Measurements from ENCODE around the gene ELMO2.

Gene ELMO2, protein sequence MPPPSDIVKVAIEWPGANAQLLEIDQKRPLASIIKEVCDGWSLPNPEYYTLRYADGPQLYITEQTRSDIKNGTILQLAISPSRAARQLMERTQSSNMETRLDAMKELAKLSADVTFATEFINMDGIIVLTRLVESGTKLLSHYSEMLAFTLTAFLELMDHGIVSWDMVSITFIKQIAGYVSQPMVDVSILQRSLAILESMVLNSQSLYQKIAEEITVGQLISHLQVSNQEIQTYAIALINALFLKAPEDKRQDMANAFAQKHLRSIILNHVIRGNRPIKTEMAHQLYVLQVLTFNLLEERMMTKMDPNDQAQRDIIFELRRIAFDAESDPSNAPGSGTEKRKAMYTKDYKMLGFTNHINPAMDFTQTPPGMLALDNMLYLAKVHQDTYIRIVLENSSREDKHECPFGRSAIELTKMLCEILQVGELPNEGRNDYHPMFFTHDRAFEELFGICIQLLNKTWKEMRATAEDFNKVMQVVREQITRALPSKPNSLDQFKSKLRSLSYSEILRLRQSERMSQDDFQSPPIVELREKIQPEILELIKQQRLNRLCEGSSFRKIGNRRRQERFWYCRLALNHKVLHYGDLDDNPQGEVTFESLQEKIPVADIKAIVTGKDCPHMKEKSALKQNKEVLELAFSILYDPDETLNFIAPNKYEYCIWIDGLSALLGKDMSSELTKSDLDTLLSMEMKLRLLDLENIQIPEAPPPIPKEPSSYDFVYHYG

DNA sequence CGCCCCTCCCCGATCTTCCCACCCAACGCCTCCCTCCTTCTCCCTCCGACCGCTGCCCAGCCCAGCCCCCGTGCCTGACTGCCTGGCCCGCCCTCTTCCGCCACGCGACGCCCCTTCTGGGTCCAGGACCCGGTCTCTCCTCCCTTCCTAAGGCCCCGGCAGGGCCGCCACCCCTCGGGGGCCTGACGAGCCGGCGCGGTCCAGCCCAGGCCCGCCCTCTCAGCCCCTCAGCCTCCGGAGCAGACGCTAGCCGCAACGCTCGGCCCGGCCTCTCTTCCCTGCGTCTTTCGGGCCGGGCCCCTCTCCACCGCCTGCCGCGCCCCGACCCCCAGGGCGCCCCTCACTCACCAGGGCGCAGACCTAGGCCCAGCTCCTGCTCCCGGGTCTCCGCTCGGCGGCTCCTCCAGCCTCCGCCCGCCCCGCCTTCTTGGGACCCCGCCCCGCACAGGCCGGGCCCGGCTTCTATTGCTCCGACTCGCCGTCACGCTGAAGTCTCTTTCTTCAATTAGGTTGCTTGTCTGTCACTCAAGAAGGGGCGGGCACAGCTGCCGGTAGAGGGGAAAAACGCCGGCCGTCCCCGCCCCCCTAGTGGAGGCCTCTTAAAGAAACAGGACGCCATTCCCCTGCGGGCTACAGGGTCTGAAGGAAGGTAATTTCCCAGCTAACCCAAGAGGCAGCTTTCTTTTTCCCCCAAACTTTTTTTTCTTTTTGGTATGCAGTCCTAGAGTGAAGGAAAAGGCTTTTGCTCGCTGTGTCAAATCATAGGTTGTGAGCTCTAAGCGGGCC is at the start of gene ELMO2:
ELMO2 (minus strand) TSS at position 416 of the 786 bp plus-strand sequence. CDS start 12,133 bp downstream, outside the sequence.
- DNase-seq (ENCODE audit: low read depth): peak; percentile 88

DNA sequence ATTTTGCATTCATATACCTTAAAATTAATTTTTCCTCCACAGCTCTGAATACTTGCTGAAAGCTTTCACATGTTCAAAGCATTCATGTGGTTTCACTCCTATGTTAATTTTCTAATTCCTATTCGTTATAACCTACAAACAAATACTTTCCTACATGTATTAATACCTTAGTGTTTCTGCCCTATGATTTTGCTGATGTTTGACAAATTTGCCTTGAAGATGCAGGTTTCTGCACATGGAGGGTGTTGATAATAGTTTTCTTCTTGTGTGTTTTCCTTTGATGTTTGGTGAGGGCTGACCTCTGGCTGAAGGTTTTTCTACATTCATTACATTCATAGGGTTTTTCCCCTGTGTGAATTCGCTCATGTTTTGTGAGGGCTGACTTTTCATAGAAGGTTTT is 49.3 kb upstream of the ELMO2 start:
- no peak for DNase-seq (ENCODE audit: low read depth)

DNA sequence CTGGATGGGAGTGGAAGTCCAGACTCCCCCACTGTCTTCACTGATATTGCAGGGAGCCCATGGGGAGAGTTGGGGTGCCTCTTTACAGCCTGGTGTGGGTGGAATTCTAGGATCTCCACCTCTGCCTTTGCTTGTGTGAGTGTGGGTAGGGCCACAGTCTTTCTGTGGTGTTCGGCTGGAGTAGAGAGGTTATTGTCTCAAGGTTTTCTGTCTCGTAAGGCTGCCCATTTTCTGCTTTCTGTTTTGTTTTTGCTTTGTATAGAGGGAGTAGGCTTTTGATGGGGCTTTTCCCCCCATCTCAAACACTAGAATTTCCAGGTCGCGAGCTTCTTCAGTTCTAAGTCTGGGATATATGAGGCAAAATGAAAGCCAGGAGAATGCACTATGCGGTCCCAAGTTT is 40.4 kb upstream of the ELMO2 start:
- DNase-seq (ENCODE audit: low read depth): no peak

DNA sequence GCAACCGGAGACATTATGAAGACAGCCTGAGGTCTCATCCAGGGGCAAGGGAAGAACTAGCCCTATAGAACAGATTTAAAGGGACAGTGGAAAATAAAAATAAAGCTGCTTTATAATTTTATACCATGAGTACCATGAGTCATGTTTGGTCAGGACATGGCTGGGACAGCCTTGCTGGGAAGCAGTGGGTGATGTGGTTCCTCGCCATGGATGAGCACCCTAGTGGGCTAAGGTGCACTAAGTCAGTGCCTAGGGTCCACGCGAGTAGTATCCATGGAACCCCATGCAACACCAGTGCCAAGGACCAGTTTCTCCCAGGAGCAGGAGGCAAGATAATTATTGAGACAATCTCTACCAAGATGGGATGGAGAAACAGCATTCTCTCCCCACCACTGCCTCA is 33.4 kb upstream of the ELMO2 start:
- no peak for DNase-seq (ENCODE audit: low read depth)

DNA sequence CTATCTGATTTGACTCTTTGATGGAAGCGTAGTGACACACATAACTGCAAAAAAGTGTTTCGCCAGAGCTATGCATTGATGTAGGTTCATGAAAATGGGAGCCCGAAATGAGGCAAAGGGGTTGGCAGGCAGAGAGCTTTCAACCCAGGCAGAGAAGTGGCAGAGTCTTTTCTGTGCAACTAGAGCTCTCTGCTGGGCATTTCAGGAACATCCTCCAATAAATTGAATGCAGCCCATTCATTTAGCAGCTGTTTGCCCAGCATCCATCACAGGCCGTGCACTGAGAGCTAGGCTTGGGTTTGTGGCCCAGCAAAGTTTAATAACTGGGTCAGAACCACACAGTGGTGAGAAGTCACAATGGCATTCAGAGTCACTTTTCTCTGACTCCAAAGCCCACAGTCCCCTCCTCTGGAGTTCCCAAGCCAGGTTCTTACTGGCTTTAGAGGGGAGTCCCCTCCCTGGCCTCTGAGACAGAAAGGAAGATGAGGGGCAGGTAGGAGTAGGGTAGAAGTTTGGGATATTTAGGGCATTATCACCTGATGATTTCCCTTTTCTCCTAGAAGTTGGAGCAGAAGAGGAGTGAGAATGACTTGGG is 31.8 kb upstream of the ELMO2 start:
- DNase-seq (ENCODE audit: low read depth): no peak

DNA sequence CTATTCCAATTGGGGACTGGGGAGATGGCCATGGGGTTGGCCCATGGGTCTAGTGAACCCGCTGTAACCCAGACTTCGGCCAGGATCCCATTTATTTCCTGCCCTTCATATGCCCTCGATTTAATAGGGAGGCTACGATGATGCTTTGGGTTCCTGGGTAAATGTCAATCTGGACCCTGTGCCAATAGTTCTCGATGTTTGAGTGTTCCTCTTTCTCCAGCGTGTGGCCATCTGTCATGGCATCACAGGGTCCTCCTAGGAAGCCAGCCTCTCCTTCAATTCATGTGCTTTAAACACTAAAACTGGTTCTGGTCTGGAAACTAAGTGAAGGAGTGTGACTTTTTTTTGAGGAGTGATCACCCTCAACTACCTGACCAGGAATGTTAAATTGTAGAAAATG is 28.7 kb upstream of the ELMO2 start:
- DNase-seq (ENCODE audit: low read depth): no peak

DNA sequence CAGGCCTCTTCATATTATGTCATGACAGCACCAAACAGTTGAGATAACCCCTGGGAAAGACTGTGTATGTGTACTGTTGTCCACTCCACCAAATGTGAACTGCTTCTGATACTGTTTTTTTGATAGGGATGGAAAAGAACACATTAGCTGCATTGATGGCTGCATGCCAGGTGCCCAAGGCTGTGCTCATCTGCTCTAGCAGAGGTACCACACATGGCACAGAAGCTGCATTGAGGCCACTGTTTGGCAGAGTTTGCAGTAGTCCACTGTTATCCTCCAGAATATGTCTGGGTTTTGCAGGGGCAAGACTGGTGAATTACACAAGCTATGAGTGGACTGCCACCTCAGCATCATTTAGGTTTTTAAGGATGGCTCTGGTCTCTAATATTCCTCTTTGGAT is 28.2 kb upstream of the ELMO2 start:
- no peak for DNase-seq (ENCODE audit: low read depth)

DNA sequence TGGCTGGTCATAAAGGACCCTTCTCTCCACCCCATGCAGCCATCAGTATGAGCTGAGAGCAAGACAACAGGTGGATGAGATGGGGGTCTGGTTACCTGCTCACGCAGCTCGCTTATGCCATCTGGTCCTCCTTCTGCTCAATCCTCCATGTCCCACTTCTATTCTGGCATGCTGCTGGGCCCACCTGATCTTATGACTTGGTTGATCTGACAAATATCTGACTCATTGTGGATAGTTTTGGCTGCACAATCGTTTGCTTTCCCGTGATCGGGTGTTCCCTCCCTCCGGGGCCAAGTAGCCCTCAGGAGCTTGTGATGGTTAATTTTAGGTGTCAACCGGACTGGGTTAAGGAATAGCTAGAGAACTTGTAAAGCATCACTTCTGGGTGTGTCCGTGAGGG is 26.6 kb upstream of the ELMO2 start:
- DNase-seq (ENCODE audit: low read depth): no peak

DNA sequence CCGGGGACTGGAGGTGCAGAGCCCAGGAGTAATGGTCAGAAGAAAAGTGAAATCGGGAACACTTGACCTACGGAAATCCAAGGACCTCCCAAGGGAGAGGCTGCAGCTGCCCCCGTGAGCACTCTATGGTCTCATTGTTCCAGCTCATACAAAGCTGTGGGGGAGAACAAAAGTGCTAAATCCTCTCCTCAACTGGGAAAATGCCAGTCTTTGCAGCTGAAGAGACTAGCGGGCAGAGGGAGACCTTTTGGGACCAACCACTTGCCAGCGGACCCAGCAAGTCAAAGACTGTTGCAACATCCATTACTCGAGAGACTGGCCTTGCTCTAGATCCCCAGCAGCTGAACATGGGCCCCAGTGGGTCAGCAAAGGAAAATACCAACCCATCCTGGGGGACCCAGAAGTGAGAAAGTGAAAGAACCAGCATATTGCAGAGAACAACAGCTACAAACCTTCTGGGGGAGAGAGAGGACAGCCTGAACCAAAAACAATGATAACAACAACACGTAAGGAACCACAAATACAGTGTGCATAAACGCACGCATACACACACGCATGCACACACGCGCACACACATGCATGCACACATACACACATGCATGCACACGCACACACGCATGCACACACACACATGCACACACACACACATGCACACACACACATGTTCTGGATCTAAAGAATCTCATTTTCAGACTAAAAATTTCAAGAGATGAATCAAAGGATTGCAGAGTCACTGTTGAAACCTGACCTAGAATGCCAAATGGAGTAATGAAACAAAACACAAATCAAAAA is 24.7 kb upstream of the ELMO2 start:
- no peak for DNase-seq (ENCODE audit: low read depth)

DNA sequence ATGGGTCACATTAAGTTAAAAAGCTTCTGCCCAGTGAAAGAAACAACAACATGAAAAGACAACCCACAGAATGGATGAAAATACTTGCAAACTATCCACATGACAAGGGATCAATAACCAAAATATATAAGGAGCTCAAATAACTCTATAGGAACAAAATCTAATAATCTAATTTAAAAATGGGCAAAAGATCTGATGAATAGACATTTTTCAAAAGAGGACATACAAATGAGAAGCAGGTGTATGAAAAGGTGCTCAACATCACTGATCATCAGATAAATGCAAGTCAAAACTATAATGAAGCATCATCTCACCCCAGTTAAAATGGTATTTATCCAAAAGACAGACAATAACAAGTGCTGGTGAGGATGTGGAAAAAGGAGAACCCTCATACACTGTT is 21.0 kb upstream of the ELMO2 start:
- no peak for DNase-seq (ENCODE audit: low read depth)

DNA sequence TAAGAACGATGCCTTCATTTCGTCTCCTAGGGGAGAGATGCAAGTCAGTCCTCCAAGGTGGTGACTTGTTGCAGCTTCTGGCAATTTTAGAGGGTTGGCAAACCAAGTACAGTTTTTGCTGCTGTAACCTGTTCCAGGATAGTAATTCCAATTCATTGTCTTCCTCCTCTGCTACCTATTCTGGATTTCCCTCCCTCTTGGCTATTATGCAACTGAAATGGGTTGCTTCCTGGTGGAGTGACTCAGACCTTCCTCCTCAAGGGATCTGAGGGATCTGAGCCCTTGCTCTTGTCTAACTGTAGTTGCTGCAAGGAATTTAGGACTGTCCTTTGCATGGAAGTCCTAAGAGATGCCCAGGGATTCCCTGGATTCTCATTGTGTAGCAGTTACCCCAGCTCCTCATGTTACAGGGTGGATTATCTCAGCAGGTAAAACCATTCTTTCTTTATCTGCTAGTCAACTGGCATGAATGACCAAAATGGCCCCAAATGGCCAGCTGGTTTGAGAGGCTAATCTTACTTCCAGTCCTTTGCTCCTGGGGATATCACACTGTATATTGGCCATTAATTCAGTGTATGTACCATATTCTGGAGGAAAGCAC is 17.6 kb upstream of the ELMO2 start:
- no peak for DNase-seq (ENCODE audit: low read depth)

DNA sequence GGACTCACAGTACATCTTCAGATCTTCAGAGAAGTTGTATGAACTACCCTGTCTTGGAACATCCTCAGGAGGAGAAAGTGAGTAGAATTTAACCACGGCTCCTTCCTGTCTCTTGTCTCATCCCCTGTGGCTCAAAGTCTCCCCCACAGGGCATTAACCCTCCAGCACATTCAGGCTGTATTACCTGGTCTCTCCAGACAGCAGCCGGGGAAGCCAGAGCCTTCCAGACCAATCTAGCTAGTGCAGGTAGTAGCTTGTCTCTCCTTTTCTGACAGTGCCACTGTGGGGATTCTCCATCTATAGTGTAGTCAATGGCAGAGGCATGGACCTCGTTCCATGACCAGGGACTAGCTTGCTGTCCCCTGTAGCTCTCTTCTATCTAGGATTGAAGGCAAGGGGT is 16.9 kb upstream of the ELMO2 start:
- DNase-seq (ENCODE audit: low read depth): no peak

DNA sequence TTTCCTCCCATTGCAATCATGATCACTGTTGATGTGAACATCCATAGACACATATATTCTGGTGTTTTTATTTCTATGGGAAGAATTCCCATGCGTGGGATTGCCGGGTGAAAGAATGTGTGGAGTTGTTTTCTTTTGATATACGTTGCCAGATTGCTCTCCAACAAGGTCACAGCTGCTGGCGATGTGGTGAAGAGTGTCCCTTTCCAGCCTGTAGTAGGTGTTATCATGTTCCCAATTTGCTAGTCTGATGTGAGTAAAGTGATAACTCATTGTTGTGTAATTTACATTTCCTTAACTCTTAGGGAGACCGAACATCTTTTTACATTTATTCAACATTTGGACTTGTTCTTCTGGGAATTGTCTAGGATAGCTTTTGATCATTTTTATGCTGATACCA is 14.5 kb upstream of the ELMO2 start:
- no peak for DNase-seq (ENCODE audit: low read depth)

DNA sequence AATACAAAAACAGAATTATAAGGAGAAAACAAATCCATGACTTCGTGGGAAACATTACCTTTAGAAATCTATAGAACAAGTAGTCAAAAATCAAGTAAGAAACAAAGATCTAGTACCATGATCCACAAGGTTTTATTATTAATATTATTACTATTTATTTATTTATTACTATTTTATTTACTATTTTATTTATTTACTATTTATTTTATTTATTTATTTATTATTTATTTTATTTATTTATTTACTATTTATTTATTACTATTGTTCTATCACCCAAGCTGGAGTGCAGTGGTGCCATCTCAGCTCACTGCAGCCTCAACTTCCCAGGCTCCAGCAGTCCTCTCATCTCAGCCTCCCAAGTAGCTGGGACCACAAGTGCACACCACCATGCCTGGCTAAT is 13.5 kb upstream of the ELMO2 start:
- no peak for DNase-seq (ENCODE audit: low read depth)

DNA sequence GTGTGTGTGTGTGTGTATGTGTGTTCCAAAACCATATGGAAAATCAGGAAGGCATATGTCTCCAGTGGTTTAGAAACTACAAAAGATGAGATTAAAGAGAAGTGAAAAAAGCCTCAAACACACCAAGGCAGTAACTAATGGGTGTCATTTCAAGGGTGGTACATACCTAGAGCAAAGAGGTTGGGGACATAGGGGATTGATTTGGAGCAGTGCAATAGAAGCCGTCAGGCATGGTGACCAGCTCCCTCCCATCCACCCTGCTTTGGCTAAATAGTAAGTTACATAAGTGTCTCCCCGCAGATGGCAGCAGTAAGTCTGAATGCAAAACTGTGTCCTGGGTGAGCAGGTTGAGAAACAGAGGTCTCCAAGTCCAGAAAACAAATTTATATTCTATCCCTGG is 10.4 kb upstream of the ELMO2 start:
- DNase-seq (ENCODE audit: low read depth): no peak

DNA sequence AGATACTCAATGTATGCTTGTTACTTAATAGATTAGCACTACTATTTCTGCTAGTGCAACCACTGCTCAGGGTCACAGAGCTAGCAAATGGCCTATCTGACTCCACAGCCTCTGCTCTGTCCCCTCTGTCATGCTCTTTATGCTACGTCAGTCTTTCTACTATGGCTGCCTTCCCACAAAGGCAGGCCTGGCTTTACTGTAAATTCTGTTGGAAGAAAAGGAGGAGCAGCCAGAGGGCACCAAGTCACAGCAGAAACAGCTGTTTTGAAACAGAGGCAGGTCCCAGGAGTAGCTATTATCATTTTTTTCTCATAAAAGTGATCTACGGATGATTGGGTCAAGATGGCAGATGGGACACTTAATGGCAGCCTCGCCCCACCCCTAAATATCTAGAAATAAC is 10.0 kb upstream of the ELMO2 start:
- DNase-seq (ENCODE audit: low read depth): no peak

DNA sequence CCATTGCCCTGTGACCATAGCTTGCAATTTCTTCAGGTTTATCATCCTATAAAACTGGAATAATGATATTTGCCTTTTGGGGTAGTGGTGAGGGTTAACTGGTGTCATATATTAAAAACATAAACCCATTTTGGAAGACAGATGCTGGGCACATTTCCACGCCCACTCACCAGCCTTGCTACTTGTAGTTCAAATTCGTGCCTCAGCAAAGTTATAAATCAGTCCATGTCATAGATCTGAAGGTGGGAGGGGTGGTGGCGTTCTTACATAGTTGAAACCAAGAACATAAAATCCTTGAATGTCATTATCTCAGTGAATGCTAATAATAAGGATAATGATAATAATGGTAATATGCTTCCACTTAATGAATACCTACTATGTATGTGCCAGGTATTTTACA is 9.4 kb upstream of the ELMO2 start:
- no peak for DNase-seq (ENCODE audit: low read depth)

DNA sequence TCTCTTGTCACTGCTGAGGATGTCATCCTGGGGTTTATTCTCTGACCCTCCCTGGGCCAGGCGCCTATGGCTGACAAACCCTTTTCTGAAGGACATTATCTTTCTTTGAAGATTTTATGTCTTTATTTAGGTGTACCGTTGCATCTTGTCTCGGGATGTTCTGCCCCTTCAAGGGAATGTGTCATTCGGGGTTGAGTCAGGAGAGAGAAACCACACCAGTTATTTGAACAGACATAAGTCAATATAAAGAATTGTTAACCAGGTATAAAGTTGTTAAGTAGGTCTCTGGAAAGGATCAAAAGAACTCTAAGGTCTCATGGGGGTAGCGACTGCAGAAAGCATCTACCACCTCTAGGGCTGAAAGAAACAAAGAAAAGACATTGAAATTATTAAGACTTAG is 8.2 kb upstream of the ELMO2 start:
- DNase-seq (ENCODE audit: low read depth): no peak

DNA sequence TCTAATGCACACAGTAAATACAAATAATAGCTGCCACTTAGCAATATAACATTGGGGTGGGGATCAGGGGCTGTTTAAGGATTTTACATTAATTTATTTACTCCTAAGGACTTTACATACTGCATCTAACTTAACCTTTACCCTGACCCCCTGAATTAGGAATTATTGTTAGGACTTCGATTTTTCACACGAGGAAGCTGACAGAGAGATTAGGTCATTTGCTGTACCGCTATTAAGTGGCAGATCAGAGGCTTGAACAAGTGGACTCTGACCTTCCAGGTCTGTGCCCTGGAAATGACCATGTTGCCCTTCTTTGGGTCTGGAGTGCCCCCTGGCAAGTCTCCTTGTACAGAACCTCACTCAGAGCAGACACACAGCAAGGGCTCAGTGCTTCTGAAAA is 5.2 kb upstream of the ELMO2 start:
- DNase-seq (ENCODE audit: low read depth): no peak

DNA sequence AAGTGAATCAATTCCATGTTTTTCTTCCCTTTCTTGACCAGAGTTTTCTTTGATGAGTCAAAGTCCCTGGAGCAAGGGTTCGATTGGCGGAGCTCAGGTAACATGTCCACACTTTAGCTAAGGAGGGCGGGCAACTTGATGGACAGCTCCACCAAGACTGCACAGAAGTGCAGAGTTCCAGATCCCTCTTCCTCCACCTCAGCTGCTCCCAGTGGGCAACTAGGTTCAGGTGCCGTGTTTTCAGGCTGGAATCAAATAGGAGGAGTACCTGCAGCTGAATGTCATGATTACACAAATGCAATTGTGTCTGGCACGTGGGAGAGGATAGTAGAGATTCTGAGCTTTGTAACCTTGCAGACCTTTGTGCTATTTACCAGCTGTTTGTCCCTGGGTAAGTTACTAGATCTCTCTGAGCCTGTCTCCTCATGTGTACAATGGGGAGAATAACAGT is 1.9 kb upstream of the ELMO2 start:
- DNase-seq (ENCODE audit: low read depth): no peak

DNA sequence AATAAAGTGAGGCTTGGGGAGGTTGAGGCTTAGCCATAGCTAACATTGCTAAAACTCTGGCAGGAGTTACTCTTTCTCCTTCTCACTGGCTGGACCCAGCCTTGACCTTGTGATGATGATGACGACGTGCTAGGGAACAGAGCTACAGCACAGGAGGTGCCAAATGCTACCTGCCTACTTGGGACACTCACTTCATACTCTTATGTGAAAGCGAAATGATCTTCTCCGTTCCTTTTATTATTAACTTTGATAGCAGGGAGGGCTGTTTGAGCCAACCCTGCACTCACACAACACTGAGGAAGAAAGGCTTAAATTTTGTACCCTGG is 1.2 kb upstream of the ELMO2 start:
- DNase-seq (ENCODE audit: low read depth): no peak
